Measurements from ENCODE around the gene ABCC6. TPM values are rescaled to one million over a fixed set of nuclear protein-coding genes. Genes with fewer than 3 reads are reported as not detected.
"Not testable (repeated sequence)": the region's sequence is repeated elsewhere in the genome, so short reads cannot be mapped to it uniquely, and the experiment has no call there.

ABCC6 gene
- polyA plus RNA-seq, 3 donors: 6.1 to 16.5 (median 14.7) TPM

- no peak for DNase-seq
- H3K27me3 Mint-ChIP-seq (ENCODE audit: low read depth in 3 of 3): peaks cover 0 to 2% (median 0%) of the 10 kb centered on the region in 3 donors
These were observed 68.9 kb downstream of the ABCC6 start for GRCh38 chr16:16154281-16154951.

GRCh38 chr16:16153000-16153399 is 70.3 kb downstream of the ABCC6 start:
- peaks cover 2 to 21% of the 10 kb centered on the region in 2 donors for H3K36me3 ChIP-seq (replicated peaks in 1 of 2; ENCODE audit: control insufficient read depth in 1 of 2, insufficient read depth in 2 of 2, low read length in 2 of 2)
- H3K27me3 Mint-ChIP-seq (ENCODE audit: low read depth in 3 of 3); H3K9me3 ChIP-seq (replicated peaks in 1 of 2; ENCODE audit: control insufficient read depth in 1 of 2, insufficient read depth in 1 of 2, low read length in 2 of 2); H3K4me2 ChIP-seq (replicated peaks; ENCODE audit: extremely low read depth, low read length, poor library complexity, severe bottlenecking); H3K27ac Mint-ChIP-seq; H3K27me3 ChIP-seq (ENCODE audit: control insufficient read depth in 2 of 2, insufficient read depth in 2 of 2, low read length in 2 of 2); H3K9ac ChIP-seq (ENCODE audit: insufficient read depth, low read length, poor library complexity, severe bottlenecking); DNase-seq; H4K20me1 ChIP-seq (ENCODE audit: insufficient read depth, low read length); intact Hi-C loops (cut with micrococcal nuclease); H3K4me3 ChIP-seq (replicated peaks in 1 of 3; ENCODE audit: low read depth in 2 of 3, low read length in 3 of 3); H3K79me2 ChIP-seq (ENCODE audit: insufficient read depth, low read length); H3K27ac ChIP-seq (ENCODE audit: low read depth in 1 of 2, low read length in 2 of 2); H3K4me1 ChIP-seq (ENCODE audit: control insufficient read depth in 1 of 2, insufficient read depth in 2 of 2, low read length in 2 of 2); H2AFZ ChIP-seq (ENCODE audit: insufficient read depth, low read depth, low read length, poor library complexity, severe bottlenecking); H3K4me3 Mint-ChIP-seq; H3K9me3 Mint-ChIP-seq; H3K4me1 Mint-ChIP-seq: not testable (repeated sequence)
- peaks cover 32 to 39% of the 10 kb centered on the region in 2 donors for H3K36me3 Mint-ChIP-seq
- 98% methylated on average over 12 of the region's 12 CpGs for WGBS (ENCODE audit: insufficient coverage)

More at GRCh38 chr16:16154281-16154951, 68.9 kb downstream of the ABCC6 start:
- peak overlapping the region in 1 of 7 donors; percentile 23 for H3K27ac Mint-ChIP-seq
- Histone ChIP-seq H4K20me1 (ENCODE audit: insufficient read depth, low read length) (peaks cover 3% of the 10 kb centered on the region), H3K4me2 (replicated peaks; ENCODE audit: extremely low read depth, low read length, poor library complexity, severe bottlenecking) (no peak overlapping the region), H3K79me2 (ENCODE audit: insufficient read depth, low read length) (no peaks in the 10 kb centered on the region), H3K9me3 (replicated peaks in 1 of 2; ENCODE audit: control insufficient read depth in 1 of 2, insufficient read depth in 1 of 2, low read length in 2 of 2) (peaks cover 10 to 17% of the 10 kb centered on the region in 2 donors), H3K27ac (ENCODE audit: low read depth in 1 of 2, low read length in 2 of 2) (no peak overlapping the region), H3K4me1 (ENCODE audit: control insufficient read depth in 1 of 2, insufficient read depth in 2 of 2, low read length in 2 of 2) (no peaks in the 10 kb centered on the region), H2AFZ (ENCODE audit: insufficient read depth, low read depth, low read length, poor library complexity, severe bottlenecking) (no peak overlapping the region), H3K4me3 (replicated peaks in 1 of 3; ENCODE audit: low read depth in 2 of 3, low read length in 3 of 3) (no peak overlapping the region), H3K36me3 (replicated peaks in 1 of 2; ENCODE audit: control insufficient read depth in 1 of 2, insufficient read depth in 2 of 2, low read length in 2 of 2) (peaks cover 3 to 35% of the 10 kb centered on the region in 2 donors), H3K9ac (ENCODE audit: insufficient read depth, low read length, poor library complexity, severe bottlenecking) (no peak overlapping the region), H3K27me3 (ENCODE audit: control insufficient read depth in 2 of 2, insufficient read depth in 2 of 2, low read length in 2 of 2) (no peaks in the 10 kb centered on the region)
- 91% methylated on average over 12 of the region's 18 CpGs for WGBS (ENCODE audit: insufficient coverage)
- peaks cover 35 to 49% of the 10 kb centered on the region in 2 donors for H3K36me3 Mint-ChIP-seq
- intact Hi-C loops (cut with micrococcal nuclease): no loop called here
- peaks cover 14 to 22% (median 17%) of the 10 kb centered on the region in 7 donors for H3K9me3 Mint-ChIP-seq
- no peak overlapping the region for H3K4me3 Mint-ChIP-seq
- H3K4me1 Mint-ChIP-seq: no peaks in the 10 kb centered on the region
- TF ChIP-seq, protein P1, sequence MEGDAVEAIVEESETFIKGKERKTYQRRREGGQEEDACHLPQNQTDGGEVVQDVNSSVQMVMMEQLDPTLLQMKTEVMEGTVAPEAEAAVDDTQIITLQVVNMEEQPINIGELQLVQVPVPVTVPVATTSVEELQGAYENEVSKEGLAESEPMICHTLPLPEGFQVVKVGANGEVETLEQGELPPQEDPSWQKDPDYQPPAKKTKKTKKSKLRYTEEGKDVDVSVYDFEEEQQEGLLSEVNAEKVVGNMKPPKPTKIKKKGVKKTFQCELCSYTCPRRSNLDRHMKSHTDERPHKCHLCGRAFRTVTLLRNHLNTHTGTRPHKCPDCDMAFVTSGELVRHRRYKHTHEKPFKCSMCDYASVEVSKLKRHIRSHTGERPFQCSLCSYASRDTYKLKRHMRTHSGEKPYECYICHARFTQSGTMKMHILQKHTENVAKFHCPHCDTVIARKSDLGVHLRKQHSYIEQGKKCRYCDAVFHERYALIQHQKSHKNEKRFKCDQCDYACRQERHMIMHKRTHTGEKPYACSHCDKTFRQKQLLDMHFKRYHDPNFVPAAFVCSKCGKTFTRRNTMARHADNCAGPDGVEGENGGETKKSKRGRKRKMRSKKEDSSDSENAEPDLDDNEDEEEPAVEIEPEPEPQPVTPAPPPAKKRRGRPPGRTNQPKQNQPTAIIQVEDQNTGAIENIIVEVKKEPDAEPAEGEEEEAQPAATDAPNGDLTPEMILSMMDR (IDR thresholded peaks at IDR 0.05): no peak

Measured in CD14-positive monocyte (primary cell).